Spleen (tissue), 7 donors: Measurements from ENCODE around the gene NIBAN1.

ENCODE experiments used
- CTCF ChIP-seq, 11 experiments: fragments of 200-600 bp in 7 of 11; fragments of 450-650 bp in 4 of 11; sonication (generic) in 4 of 11; IDR thresholded peaks in 8 of 11; conservative IDR thresholded peaks in 3 of 11; 1 replicate in 7 of 11; 2 replicates in 4 of 11; pipeline versions ENCODE4 v1.4.0 to v1.8.0; 2016 to 2021; ENCODE audit warnings: antibody characterized with exemption in 11 of 11, inconsistent platforms in 4 of 11, mild to moderate bottlenecking in 1 of 11
- POLR2A ChIP-seq, 3 donors: fragments of 450-650 bp; IDR thresholded peaks; one replicate each; pipeline ENCODE4 v1.5.1; 2017; ENCODE audit warnings: antibody characterized with exemption in 3 of 3, mild to moderate bottlenecking in 1 of 3
- donor health status: DM: no; HTN: no; CAD: no; lungs with moderate emphysema.
- donor health status: DM: no; HTN: no; CAD: no.
- donor health status: DM: no; HTN: no; CAD: no.

- TF ChIP-seq POLR2A (IDR thresholded peaks at IDR 0.05) (no peak), CTCF (IDR thresholded peaks at IDR 0.05 in 8 of 11, conservative IDR thresholded peaks at IDR 0.05 in 3 of 11) (no peak)
Observed at GRCh38 chr1:185016880-185017279, 42.6 kb upstream of the NIBAN1 start.
